Activated CD4-positive, alpha-beta T cell treated with anti-CD3 and anti-CD28 coated beads for 36 hours (primary cell): ENCODE results near the gene SYCN. TPM values are rescaled to one million over a fixed set of nuclear protein-coding genes. Genes with fewer than 3 reads are reported as not detected.
"Not testable (repeated sequence)": the region's sequence is repeated elsewhere in the genome, so short reads cannot be mapped to it uniquely, and the experiment has no call there.

Source experiments
- ATAC-seq: fragments of 200-7000 bp; cut with Tn5 transposase; one replicate; pipeline ENCODE4 v1.10.0; 2021; ENCODE audit warnings: mild to moderate bottlenecking, moderate library complexity
- CTCF ChIA-PET: fragments of 350-600 bp; sonication (Branson Sonifier 250); formaldehyde crosslinking; loops from one replicate; lab custom pipeline; 2021; ENCODE audit warnings: antibody characterized with exemption; lab: Charles Lee
- POLR2A ChIA-PET: fragments of 350-600 bp; sonication (Branson Sonifier 250); formaldehyde crosslinking; loops from one replicate; lab custom pipeline; 2021; ENCODE audit warnings: antibody characterized with exemption, inconsistent platforms; lab: Charles Lee
- DNase-seq: peaks from one replicate; pipeline ENCODE4 v3.0.0-alpha.2; 2020
- H3K27ac Mint-ChIP-seq: one replicate; pipeline ENCODE4 v1.8.0; 2021; ENCODE audit warnings: mixed read lengths
- H3K27me3 Mint-ChIP-seq: one replicate; pipeline ENCODE4 v1.8.0; 2021; ENCODE audit warnings: mixed read lengths
- H3K36me3 Mint-ChIP-seq: one replicate; pipeline ENCODE4 v1.8.0; 2021; ENCODE audit warnings: low read depth, mixed read lengths
- H3K4me1 Mint-ChIP-seq: one replicate; pipeline ENCODE4 v1.8.0; 2021; ENCODE audit warnings: mixed read lengths
- H3K4me3 Mint-ChIP-seq: one replicate; pipeline ENCODE4 v1.8.0; 2021; ENCODE audit warnings: mild to moderate bottlenecking, moderate library complexity, mixed read lengths
- H3K9me3 Mint-ChIP-seq: one replicate; pipeline ENCODE4 v1.8.0; 2021; ENCODE audit warnings: low read depth, mixed read lengths
- intact Hi-C, 2 experiments: fragments of 100-400 bp; cut with DNase I in 1 of 2; cut with micrococcal nuclease in 1 of 2; formaldehyde crosslinking; loops; one replicate each; pipeline versions ENCODE4 v1.14.2 to v1.15.1; 2022 to 2024; cut with DNase I, micrococcal nuclease
- total RNA-seq, 2 experiments: library from RNA; stranded (reverse); gene quantifications; one replicate each; pipeline ENCODE4 v1.2.3, GENCODE V29; 2021

Gene SYCN
- total RNA-seq, 2 experiments from 2014 or later: not detected

DNA sequence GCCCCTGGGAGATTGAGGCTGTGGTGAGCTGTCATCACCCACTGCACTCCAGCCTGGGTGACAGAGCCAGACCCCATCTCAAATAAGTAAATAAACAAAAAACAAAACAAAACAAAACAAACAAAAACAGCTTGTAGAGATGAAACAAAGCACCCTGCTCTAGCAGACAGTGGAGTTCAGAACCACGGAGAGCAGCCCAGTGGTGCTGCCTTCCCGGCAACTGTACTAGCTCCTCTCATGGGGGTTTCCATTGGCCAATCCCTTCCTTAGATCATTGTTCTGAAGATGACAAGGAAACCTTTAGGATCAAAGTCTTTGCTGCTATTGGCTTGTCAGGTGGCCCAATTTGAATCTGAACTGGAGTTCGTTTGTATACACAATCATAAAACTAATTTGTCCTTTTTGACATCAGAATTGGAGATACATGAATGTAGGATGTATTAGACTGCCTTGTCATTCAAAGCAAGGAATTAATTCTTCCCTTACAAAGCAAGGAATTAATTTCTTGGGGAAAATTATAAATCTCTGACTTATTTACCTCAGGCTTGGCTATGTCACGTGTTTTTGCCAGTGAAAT lies 19.7 kb upstream of the SYCN start:
- intact Hi-C loops: no loop called here
- H3K27ac Mint-ChIP-seq: no peak overlapping the region
- peaks cover 26% of the 10 kb centered on the region for H3K27me3 Mint-ChIP-seq
- H3K36me3 Mint-ChIP-seq: no peaks in the 10 kb centered on the region
- DNase-seq: peak; percentile 51
- CTCF ChIA-PET: interaction anchor here (0.6 to 1.6 kb wide), 3 partner anchors 11 to 1198 kb away, joined by 3 to 4 read pairs (median 3); no protein-coding TSS in a partner anchor
- no peaks in the 10 kb centered on the region for H3K4me1 Mint-ChIP-seq
- no peak overlapping the region for H3K4me3 Mint-ChIP-seq
- POLR2A ChIA-PET: no interaction called here
- no peaks in the 10 kb centered on the region for H3K9me3 Mint-ChIP-seq
- ATAC-seq: no peak

DNA sequence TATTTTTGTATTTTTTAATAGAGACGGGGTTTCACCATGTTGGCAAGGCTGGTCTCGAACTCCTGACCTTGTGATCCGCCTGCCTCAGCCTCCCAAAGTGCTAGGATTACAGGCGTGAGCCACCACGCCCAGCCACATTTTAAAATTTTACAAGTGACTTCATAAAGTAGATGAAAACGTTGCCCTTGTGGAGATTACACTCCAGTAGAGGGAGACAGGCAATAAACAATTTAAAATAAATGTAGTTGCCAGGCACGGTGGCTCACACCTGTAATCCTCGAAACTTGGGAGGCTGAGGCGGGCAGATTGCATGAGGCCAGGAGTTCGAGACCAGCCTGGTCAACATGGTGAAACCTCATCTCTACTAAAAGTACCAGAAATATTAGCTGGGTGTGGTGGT lies 15.0 kb upstream of the SYCN start:
- ATAC-seq, POLR2A ChIA-PET, H3K27ac Mint-ChIP-seq, H3K36me3 Mint-ChIP-seq, intact Hi-C loops, H3K4me3 Mint-ChIP-seq, H3K4me1 Mint-ChIP-seq, H3K9me3 Mint-ChIP-seq, DNase-seq: not testable (repeated sequence)
- peaks cover 28% of the 10 kb centered on the region for H3K27me3 Mint-ChIP-seq
- CTCF ChIA-PET: interaction anchor here (0.9 kb wide), 1 partner anchor 24 kb away, joined by 3 read pairs; no protein-coding TSS in a partner anchor

DNA sequence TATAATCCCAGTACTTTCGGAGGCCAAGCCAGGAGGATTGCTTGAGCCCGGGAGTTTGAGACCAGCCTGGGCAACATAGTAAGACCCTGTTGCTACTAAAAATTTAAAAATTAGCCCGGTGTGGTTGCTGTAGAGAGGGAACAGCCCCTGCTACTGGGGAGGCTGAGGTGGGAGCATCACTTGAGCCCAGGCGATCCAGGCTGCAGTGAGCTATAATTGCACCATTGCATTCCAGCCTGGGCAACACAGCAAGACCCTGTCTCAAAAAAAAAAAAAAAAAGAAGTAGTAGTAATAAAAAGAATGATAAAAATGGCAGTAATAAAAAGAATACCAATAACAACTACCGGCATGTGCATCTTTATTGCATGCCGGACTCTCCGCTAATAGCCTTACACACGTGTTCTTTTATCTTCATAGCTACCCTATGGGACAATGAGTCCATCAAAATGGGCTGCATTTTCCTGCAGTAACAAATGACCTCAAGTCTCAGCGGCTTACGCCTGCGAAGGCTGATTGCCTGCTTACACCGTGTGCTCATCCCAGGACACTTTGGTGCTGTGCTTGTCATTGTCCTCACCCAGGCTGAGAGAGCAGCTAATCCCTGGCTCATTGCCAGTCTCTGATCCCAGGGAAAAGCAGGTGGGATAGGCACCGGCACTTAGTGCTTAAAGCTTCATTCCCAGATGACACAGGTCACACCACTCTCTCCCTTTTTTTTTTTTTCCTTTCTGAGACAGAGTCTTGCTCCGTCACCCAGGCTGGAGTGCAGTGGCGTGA lies 14.4 kb upstream of the SYCN start:
- H3K27ac Mint-ChIP-seq: no peak overlapping the region
- ChIA-PET CTCF (interaction anchor here (0.9 kb wide), 1 partner anchor 24 kb away, joined by 3 read pairs; no protein-coding TSS in a partner anchor), POLR2A (no interaction called here)
- no peak for DNase-seq
- H3K36me3 Mint-ChIP-seq: no peaks in the 10 kb centered on the region
- peaks cover 26% of the 10 kb centered on the region for H3K27me3 Mint-ChIP-seq
- intact Hi-C loops: no loop called here
- H3K9me3 Mint-ChIP-seq: no peaks in the 10 kb centered on the region
- H3K4me1 Mint-ChIP-seq: no peaks in the 10 kb centered on the region
- H3K4me3 Mint-ChIP-seq: no peak overlapping the region
- no peak for ATAC-seq

DNA sequence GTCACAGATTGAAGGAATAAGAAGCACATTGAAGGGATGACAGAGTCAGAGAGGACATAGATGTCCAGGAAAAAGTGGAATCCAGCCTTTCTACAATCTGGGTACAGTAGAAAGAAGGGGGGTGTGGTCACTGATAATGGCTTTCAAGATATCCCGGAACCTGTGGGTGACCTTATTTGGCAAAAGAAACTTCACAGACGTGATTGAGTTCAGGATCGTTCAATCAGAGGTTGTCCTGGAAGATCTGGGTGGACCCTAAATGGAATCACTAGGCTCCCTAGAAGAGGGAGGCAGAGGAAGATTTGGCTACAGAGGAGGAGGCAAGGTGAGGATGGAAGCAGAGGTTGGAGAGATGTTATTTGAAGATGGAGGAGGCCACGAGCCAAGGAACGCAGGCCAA lies 13.0 kb upstream of the SYCN start:
- Mint-ChIP-seq H3K4me1 (no peaks in the 10 kb centered on the region), H3K36me3 (no peaks in the 10 kb centered on the region), H3K27ac (no peak overlapping the region), H3K27me3 (peaks cover 21% of the 10 kb centered on the region), H3K4me3 (no peak overlapping the region), H3K9me3 (no peaks in the 10 kb centered on the region)
- no peak for DNase-seq
- intact Hi-C loops: no loop called here
- no peak for ATAC-seq
- ChIA-PET POLR2A (no interaction called here), CTCF (interaction anchor here (0.6 to 1.2 kb wide), 4 partner anchors 12 to 549 kb away, joined by 3 to 4 read pairs (median 3); partner anchors contain the start of gene SAMD4B)

DNA sequence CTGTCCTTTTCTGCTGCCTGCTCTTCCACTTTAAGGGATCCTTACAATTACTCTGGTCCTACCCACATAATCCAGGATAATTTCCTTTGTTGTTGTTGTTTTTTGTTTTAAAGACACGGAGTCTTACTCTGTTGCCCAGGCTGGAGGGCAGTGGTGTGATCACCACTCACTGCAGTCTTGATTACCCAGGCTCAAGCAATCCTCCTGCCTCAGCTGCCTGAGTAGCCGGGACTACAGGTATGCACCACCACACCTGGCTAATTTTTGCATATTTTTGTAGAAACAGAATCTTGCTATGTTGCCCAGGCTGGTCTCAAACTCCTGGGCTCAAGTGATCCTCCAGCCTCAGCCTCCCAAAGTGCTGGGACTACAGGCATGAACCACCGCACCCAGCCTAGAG lies 11.3 kb upstream of the SYCN start:
- H3K36me3 Mint-ChIP-seq, H3K4me3 Mint-ChIP-seq, H3K4me1 Mint-ChIP-seq, ATAC-seq, H3K27ac Mint-ChIP-seq, POLR2A ChIA-PET, DNase-seq, intact Hi-C loops, H3K9me3 Mint-ChIP-seq: not testable (repeated sequence)
- CTCF ChIA-PET: interaction anchor here (0.6 to 4.3 kb wide), 4 partner anchors 16 to 210 kb away, joined by 3 to 15 read pairs (median 3); no protein-coding TSS in a partner anchor
- H3K27me3 Mint-ChIP-seq: peaks cover 15% of the 10 kb centered on the region

DNA sequence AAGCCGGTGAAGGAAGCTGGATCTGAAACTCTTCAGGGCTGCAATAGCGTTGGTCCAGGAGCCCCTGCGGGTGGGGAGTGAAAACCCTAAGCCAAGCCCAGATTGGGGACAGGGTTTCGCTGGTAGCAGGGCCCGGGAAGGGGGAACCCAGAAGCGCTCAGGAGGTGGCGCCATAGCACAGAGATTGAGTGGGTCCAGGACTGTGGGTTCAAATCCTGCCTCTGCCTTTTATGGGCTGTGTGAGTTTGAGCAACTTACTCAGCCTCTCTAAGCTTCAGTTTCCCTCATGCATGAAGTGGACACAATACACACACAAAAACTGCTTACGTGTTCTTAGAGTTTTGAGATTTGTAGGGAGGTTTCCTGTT lies 8.3 kb upstream of the SYCN start:
- peaks cover 9% of the 10 kb centered on the region for H3K27me3 Mint-ChIP-seq
- H3K27ac Mint-ChIP-seq: no peak overlapping the region
- CTCF ChIA-PET: interaction anchor here (1.0 to 4.3 kb wide), 4 partner anchors 11 to 186 kb away, joined by 3 to 15 read pairs (median 5); no protein-coding TSS in a partner anchor
- POLR2A ChIA-PET: interaction anchor here (0.7 kb wide), 1 partner anchor 214 kb away, joined by 4 read pairs; no protein-coding TSS in a partner anchor
- no peaks in the 10 kb centered on the region for H3K9me3 Mint-ChIP-seq
- peak; percentile 100 for ATAC-seq
- H3K36me3 Mint-ChIP-seq: no peaks in the 10 kb centered on the region
- H3K4me3 Mint-ChIP-seq: no peak overlapping the region
- no peaks in the 10 kb centered on the region for H3K4me1 Mint-ChIP-seq
- intact Hi-C loops: loop anchor here (1.0 to 5.0 kb wide), 4 partner anchors 116 to 320 kb away; partner anchors contain the start of genes PLEKHG2 (in 2 of the 2) and EID2B (in 1 of the 2)
- DNase-seq: peak; percentile 86

- Mint-ChIP-seq H3K27ac (no peak overlapping the region), H3K4me3 (no peak overlapping the region), H3K27me3 (peaks cover 4% of the 10 kb centered on the region), H3K36me3 (no peaks in the 10 kb centered on the region), H3K9me3 (no peaks in the 10 kb centered on the region), H3K4me1 (no peaks in the 10 kb centered on the region)
- POLR2A ChIA-PET: interaction anchor here (0.7 kb wide), 1 partner anchor 214 kb away, joined by 4 read pairs; no protein-coding TSS in a partner anchor
- intact Hi-C loops: loop anchor here (1.0 to 5.0 kb wide), 4 partner anchors 116 to 320 kb away; partner anchors contain the start of genes PLEKHG2 (in 2 of the 2) and EID2B (in 1 of the 2)
- DNase-seq: no peak
- ATAC-seq: no peak
- CTCF ChIA-PET: interaction anchor here (0.7 to 4.3 kb wide), 4 partner anchors 41 to 186 kb away, joined by 3 to 15 read pairs (median 4); no protein-coding TSS in a partner anchor
These were observed 7.8 kb upstream of the SYCN start for GRCh38 chr19:39211731-39212374.

GRCh38 chr19:39209196-39209595 lies 5.1 kb upstream of the SYCN start:
- no peaks in the 10 kb centered on the region for H3K4me1 Mint-ChIP-seq
- CTCF ChIA-PET: no interaction called here

DNA sequence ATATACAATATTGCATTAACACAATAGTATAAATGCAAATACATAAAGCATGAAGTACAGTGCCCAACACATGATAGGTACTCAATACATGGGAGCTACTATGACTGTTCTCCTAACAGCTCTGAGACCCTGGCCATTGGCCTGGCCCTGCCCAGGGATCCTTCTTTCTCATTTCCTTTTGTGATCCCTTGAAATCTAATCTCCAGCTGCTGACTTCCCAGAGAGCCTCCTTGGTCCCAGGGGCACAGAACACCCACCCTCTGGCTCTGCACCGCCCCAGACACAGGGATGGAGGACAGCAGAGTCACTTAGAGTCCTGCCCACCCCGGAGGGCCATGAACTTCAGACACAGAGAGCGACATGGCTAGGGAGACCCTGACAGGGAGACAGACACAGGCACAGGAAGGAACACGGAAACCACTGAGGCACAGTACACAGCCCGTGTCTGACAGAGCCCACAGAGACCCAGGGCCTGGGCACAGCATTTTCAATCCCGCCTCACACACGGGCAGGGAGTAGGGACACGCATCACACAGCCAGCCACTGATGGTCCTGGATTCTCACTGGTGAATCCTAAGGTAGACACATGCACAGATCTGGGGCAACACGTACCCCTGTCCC lies 4.2 kb upstream of the SYCN start:
- POLR2A ChIA-PET: no interaction called here
- H3K27me3 Mint-ChIP-seq: peaks cover 11% of the 10 kb centered on the region
- ATAC-seq: no peak
- H3K4me3 Mint-ChIP-seq: no peak overlapping the region
- H3K9me3 Mint-ChIP-seq: no peaks in the 10 kb centered on the region
- DNase-seq: no peak
- CTCF ChIA-PET: no interaction called here
- H3K4me1 Mint-ChIP-seq: no peaks in the 10 kb centered on the region
- no peak overlapping the region for H3K27ac Mint-ChIP-seq
- intact Hi-C loops: no loop called here
- no peaks in the 10 kb centered on the region for H3K36me3 Mint-ChIP-seq

More at GRCh38 chr19:39209196-39209595, 5.1 kb upstream of the SYCN start:
- Mint-ChIP-seq H3K36me3 (no peaks in the 10 kb centered on the region), H3K4me3 (no peak overlapping the region), H3K27me3 (peaks cover 5% of the 10 kb centered on the region), H3K27ac (no peak overlapping the region), H3K9me3 (no peaks in the 10 kb centered on the region)
- DNase-seq: no peak
- POLR2A ChIA-PET: no interaction called here
- ATAC-seq: no peak
- intact Hi-C loops: no loop called here

GRCh38 chr19:39207293-39207836 lies 3.3 kb upstream of the SYCN start:
- Mint-ChIP-seq H3K9me3 (no peaks in the 10 kb centered on the region), H3K36me3 (no peaks in the 10 kb centered on the region), H3K27ac (no peak overlapping the region), H3K4me1 (no peaks in the 10 kb centered on the region), H3K4me3 (no peak overlapping the region), H3K27me3 (peaks cover 19% of the 10 kb centered on the region)
- ATAC-seq (no peak), DNase-seq (no peak)
- intact Hi-C loops: no loop called here
- CTCF ChIA-PET: no interaction called here
- POLR2A ChIA-PET: no interaction called here
